ENCODE results near the gene PHACTR4.

Gene PHACTR4

DNA sequence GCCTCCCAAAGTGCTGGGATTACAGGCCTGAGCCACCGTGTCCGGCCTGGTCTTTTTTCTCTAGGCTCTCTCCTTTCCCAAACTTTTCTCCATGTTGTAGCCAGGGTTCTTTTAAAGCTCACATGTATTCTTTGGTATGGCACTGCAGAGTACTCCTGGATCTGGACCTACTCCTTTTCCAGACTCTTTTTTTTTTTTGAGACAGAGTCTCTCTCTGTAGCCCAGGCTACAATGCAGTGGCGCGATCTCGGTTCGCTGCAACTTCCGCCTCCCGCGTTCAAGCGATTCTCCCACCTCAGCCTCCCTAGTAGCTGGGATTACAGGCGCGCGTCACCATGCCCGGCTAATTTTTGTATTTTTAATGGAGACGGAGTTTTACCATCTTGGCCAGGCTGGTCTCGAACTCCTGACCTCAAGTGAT, 41.3 kb upstream of the PHACTR4 start:
- intact Hi-C loops (cut with DNase I; ENCODE audit: low total_unique reads): loop anchor here (5.0 kb wide), 1 partner anchor 81 kb away; no protein-coding TSS in a partner anchor
- peaks cover 0 to 17% (median 8%) of the 10 kb centered on the region in 4 donors for H3K4me1 ChIP-seq
- DNase-seq: no peak
- TF ChIP-seq, protein P1, sequence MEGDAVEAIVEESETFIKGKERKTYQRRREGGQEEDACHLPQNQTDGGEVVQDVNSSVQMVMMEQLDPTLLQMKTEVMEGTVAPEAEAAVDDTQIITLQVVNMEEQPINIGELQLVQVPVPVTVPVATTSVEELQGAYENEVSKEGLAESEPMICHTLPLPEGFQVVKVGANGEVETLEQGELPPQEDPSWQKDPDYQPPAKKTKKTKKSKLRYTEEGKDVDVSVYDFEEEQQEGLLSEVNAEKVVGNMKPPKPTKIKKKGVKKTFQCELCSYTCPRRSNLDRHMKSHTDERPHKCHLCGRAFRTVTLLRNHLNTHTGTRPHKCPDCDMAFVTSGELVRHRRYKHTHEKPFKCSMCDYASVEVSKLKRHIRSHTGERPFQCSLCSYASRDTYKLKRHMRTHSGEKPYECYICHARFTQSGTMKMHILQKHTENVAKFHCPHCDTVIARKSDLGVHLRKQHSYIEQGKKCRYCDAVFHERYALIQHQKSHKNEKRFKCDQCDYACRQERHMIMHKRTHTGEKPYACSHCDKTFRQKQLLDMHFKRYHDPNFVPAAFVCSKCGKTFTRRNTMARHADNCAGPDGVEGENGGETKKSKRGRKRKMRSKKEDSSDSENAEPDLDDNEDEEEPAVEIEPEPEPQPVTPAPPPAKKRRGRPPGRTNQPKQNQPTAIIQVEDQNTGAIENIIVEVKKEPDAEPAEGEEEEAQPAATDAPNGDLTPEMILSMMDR (IDR thresholded peaks at IDR 0.05): no peak
- peak overlapping the region; percentile 61 to 68 for H3K4me3 ChIP-seq
- no peaks in the 10 kb centered on the region for H3K27me3 ChIP-seq
- H3K36me3 ChIP-seq: peaks cover 17 to 22% (median 20%) of the 10 kb centered on the region in 3 donors
- peak overlapping the region; percentile 77 to 82 for H3K27ac ChIP-seq
- no peaks in the 10 kb centered on the region for H3K9me3 ChIP-seq

DNA sequence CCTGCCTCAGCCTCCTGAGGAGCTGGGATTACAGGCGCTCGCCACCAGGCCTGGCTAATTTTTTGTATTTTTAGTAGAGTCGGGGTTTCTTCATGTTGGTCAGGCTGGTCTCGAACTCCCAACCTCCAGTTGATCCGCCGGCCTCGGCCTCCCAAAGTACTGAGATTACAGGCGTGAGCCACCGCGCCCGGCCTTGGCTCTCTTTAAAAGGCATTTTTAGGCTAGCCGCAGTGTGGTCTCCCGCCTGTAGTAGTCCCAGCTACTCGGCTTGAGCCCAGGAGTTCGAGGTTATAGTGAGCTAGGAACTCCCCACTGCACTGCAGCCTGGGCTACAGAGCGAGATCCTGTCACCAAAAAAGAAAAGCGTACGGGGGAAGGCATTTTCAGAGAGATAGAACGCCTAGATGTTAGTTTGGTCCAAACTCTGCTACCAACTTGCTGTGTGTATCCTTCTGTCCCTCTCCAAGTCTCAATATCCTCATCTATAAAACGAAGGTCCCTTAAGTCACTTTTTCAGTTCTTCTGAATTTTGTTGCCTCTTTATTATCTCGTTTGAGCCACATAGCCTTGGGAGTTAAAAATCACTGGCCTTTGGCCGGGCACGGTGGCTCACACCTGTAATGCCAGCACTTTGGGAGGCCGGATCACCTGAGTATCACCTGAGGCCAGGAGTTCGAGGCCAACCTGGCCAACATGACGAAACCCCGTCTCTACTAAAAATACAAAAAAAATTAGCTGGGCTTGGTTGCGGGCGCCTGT, 40.0 kb upstream of the PHACTR4 start:
- peak; percentile 21 to 67 for DNase-seq
- H3K27me3 ChIP-seq: no peaks in the 10 kb centered on the region
- H3K4me3 ChIP-seq: peak overlapping the region; percentile 61 to 68
- intact Hi-C loops (cut with DNase I; ENCODE audit: low total_unique reads): loop anchor here (5.0 kb wide), 1 partner anchor 82 kb away; no protein-coding TSS in a partner anchor
- peak overlapping the region; percentile 77 to 82 for H3K27ac ChIP-seq
- H3K4me1 ChIP-seq: peaks cover 0 to 17% (median 8%) of the 10 kb centered on the region in 4 donors
- H3K36me3 ChIP-seq: peaks cover 26 to 35% (median 31%) of the 10 kb centered on the region in 3 donors
- no peaks in the 10 kb centered on the region for H3K9me3 ChIP-seq
- TF ChIP-seq, protein P1 (IDR thresholded peaks at IDR 0.05): no peak

GRCh38 chr1:28338897-28339296, 30.6 kb upstream of the PHACTR4 start:
- TF ChIP-seq, protein P1 (IDR thresholded peaks at IDR 0.05): no peak
- Histone ChIP-seq H3K36me3 (peaks cover 20 to 30% (median 21%) of the 10 kb centered on the region in 3 donors), H3K27ac (no peak overlapping the region), H3K9me3 (no peaks in the 10 kb centered on the region), H3K4me1 (no peaks in the 10 kb centered on the region), H3K27me3 (no peaks in the 10 kb centered on the region), H3K4me3 (no peak overlapping the region)
- no peak for DNase-seq
- intact Hi-C loops (cut with DNase I; ENCODE audit: low total_unique reads): no loop called here

GRCh38 chr1:28339551-28339950, 30.0 kb upstream of the PHACTR4 start:
- Histone ChIP-seq H3K36me3 (peaks cover 14 to 24% (median 14%) of the 10 kb centered on the region in 3 donors), H3K9me3 (no peaks in the 10 kb centered on the region), H3K4me3 (no peak overlapping the region), H3K27ac (no peak overlapping the region), H3K4me1 (no peaks in the 10 kb centered on the region), H3K27me3 (no peaks in the 10 kb centered on the region)
- intact Hi-C loops (cut with DNase I; ENCODE audit: low total_unique reads): no loop called here
- TF ChIP-seq, protein P1 (IDR thresholded peaks at IDR 0.05): no peak
- no peak for DNase-seq

DNA sequence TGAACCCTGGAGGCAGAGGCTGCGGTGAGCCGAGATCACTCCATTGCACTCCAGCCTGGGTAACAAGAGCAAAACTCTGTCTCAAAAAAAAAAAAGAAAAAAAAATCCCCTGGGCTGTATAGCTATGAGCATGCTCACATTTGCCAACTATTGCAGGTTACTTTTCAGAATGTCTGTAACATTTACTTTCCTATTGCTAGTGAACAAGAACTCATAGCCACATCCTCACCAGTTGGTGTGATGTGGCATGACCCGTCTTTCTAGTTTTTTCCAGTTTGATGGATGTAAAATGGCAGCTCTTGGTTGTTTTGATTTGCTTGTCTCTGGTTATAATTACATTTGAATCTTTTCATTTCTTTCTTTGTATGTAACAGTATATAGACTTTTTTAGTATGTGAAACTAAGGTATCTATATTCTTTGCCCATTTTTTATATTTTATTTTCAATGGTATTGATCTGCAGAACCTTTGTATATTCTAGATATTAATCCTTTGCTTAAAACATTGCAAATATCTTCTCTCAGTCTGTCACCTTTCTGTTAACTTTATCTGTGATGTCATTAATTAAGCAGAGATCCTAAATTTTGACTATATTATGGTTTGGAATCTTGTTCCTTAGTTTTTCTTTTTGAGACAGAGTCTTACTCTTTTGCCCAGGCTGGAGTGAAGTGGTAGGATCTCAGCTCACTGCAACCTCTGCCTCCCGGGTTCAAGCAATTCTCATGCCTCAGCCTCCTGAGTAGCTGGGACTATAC, 29.1 kb upstream of the PHACTR4 start:
- DNase-seq: no peak
- Histone ChIP-seq H3K9me3 (no peaks in the 10 kb centered on the region), H3K27ac (no peak overlapping the region), H3K36me3 (peaks cover 5 to 15% (median 6%) of the 10 kb centered on the region in 3 donors), H3K4me3 (no peak overlapping the region), H3K4me1 (no peaks in the 10 kb centered on the region), H3K27me3 (no peaks in the 10 kb centered on the region)
- intact Hi-C loops (cut with DNase I; ENCODE audit: low total_unique reads): no loop called here
- TF ChIP-seq, protein P1 (IDR thresholded peaks at IDR 0.05): no peak

All from tibial artery (tissue), 4 donors.